Measurements from ENCODE around the gene TMC6. TPM values are rescaled to one million over a fixed set of nuclear protein-coding genes. Genes with fewer than 3 reads are reported as not detected.

Gene TMC6
- total RNA-seq, 1 donor from 2014 or later = 6.9 TPM

DNA sequence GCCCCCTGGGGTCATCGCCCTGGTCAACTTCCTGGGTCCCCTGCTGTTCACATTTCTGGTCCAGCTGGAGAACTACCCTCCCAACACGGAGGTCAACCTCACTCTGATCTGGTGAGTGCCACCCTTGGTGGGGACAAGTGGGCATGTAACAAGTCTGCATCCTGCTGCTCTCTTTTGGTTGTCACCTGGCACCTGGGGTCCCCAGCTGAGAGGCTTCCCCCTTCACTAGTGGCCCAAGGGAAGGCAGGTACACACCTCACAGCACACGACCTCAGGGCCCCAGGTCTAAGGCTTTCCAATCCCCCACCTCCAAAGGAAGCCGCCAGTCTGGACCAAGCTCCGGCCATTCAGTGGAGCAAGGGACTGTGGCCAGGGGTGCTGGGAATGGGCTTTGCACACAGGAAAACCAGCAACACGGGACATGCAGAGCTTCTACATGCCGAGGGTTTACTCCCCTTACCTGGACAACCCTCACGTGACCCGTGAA, 6.4 kb upstream of the TMC6 start:
- H3K27me3 Mint-ChIP-seq (ENCODE audit: insufficient read depth, low read depth) = peaks cover 17% of the 10 kb centered on the region
- no peaks in the 10 kb centered on the region for H3K79me2 ChIP-seq (ENCODE audit: low read depth)
- no peak overlapping the region for H2AFZ ChIP-seq (replicated peaks)
- TF ChIP-seq EZH2 (IDR thresholded peaks at IDR 0.05) (no peak), EZH2phosphoT487 (IDR thresholded peaks at IDR 0.05) (no peak)
- TF ChIP-seq, protein P1, sequence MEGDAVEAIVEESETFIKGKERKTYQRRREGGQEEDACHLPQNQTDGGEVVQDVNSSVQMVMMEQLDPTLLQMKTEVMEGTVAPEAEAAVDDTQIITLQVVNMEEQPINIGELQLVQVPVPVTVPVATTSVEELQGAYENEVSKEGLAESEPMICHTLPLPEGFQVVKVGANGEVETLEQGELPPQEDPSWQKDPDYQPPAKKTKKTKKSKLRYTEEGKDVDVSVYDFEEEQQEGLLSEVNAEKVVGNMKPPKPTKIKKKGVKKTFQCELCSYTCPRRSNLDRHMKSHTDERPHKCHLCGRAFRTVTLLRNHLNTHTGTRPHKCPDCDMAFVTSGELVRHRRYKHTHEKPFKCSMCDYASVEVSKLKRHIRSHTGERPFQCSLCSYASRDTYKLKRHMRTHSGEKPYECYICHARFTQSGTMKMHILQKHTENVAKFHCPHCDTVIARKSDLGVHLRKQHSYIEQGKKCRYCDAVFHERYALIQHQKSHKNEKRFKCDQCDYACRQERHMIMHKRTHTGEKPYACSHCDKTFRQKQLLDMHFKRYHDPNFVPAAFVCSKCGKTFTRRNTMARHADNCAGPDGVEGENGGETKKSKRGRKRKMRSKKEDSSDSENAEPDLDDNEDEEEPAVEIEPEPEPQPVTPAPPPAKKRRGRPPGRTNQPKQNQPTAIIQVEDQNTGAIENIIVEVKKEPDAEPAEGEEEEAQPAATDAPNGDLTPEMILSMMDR (IDR thresholded peaks at IDR 0.05) = no peak
- no peaks in the 10 kb centered on the region for H3K9me3 ChIP-seq (ENCODE audit: low read depth)
- peaks cover 4% of the 10 kb centered on the region for H3K4me1 ChIP-seq
- H4K20me1 ChIP-seq (ENCODE audit: low read depth) = no peaks in the 10 kb centered on the region
- no peaks in the 10 kb centered on the region for H3K36me3 ChIP-seq
- H3K27ac ChIP-seq = no peak overlapping the region
- no peak overlapping the region for H3K4me2 ChIP-seq
- no peak overlapping the region for H3K27ac Mint-ChIP-seq
- H3K4me3 Mint-ChIP-seq = no peak overlapping the region
- H3K36me3 Mint-ChIP-seq = no peaks in the 10 kb centered on the region
- H3K9me3 Mint-ChIP-seq = no peaks in the 10 kb centered on the region
- H3K9ac ChIP-seq = no peak overlapping the region
- peaks cover 21% of the 10 kb centered on the region for H3F3A ChIP-seq (ENCODE audit: low read depth)
- no peak for DNase-seq (ENCODE audit: low spot score)
- peaks cover 49% of the 10 kb centered on the region for H3K27me3 ChIP-seq
- H3K4me1 Mint-ChIP-seq = peaks cover 2% of the 10 kb centered on the region
- H3K4me3 ChIP-seq = no peak overlapping the region

DNA sequence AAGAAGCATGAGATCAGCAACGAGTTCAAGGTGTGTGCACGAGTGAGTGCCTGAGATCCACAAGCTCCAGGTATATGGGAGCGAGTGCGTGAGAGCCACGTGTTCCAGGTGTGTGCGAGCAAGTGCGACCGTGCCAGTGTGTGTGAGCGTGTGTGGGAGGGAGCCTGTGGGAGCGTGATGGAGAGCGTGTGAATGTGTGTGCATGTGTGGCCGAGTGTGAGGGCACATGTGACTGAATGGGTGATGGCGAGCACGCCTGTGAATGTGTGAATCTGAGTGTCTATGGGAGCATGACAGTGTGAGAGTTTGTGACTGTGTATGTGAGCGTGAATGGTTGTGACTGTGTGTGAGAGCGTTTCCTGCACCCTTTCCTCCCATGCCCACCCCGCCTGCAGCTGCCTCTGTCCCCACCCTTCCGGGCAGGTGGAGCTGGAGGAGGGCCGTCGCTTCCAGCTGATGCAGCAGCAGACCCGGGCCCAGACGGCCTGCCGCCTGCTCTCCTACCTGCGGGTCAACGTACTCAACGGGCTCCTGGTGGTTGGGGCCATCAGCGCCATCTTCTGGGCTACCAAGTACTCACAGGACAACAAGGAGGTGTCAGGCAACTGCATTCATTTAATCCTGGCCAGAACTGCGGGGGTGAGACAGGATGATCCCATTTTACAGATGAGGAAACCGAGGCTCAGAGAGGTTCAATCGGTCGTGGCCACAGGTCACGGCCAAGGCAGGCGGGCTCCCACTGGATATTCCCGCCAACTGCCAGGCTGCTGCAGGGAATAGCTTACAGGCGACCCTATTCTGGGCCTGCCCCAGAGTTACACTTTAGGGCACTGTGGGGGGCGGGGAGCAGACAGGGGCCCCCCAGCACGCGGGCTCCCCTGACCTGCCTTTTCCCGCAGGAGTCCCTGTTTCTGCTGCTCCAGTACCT, 5.7 kb upstream of the TMC6 start:
- H3K9ac ChIP-seq = no peak overlapping the region
- H3K27me3 ChIP-seq = peaks cover 56% of the 10 kb centered on the region
- Mint-ChIP-seq H3K27ac (peak overlapping the region; percentile 0), H3K9me3 (no peaks in the 10 kb centered on the region), H3K4me3 (no peak overlapping the region), H3K36me3 (no peaks in the 10 kb centered on the region), H3K4me1 (peaks cover 6% of the 10 kb centered on the region), H3K27me3 (ENCODE audit: insufficient read depth, low read depth) (peaks cover 20% of the 10 kb centered on the region)
- peak; percentile 87 for DNase-seq (ENCODE audit: low spot score)
- peaks cover 4% of the 10 kb centered on the region for H3K4me1 ChIP-seq
- H3K4me2 ChIP-seq = no peak overlapping the region
- TF ChIP-seq, protein P1 (IDR thresholded peaks at IDR 0.05) = peak; percentile 72
- no peak for TF ChIP-seq EZH2 (IDR thresholded peaks at IDR 0.05)
- no peak overlapping the region for H3K4me3 ChIP-seq
- H2AFZ ChIP-seq (replicated peaks) = no peak overlapping the region
- H3F3A ChIP-seq (ENCODE audit: low read depth) = peaks cover 21% of the 10 kb centered on the region
- H3K79me2 ChIP-seq (ENCODE audit: low read depth) = no peaks in the 10 kb centered on the region
- H3K9me3 ChIP-seq (ENCODE audit: low read depth) = no peaks in the 10 kb centered on the region
- H4K20me1 ChIP-seq (ENCODE audit: low read depth) = no peaks in the 10 kb centered on the region
- no peaks in the 10 kb centered on the region for H3K36me3 ChIP-seq
- H3K27ac ChIP-seq = no peak overlapping the region

DNA sequence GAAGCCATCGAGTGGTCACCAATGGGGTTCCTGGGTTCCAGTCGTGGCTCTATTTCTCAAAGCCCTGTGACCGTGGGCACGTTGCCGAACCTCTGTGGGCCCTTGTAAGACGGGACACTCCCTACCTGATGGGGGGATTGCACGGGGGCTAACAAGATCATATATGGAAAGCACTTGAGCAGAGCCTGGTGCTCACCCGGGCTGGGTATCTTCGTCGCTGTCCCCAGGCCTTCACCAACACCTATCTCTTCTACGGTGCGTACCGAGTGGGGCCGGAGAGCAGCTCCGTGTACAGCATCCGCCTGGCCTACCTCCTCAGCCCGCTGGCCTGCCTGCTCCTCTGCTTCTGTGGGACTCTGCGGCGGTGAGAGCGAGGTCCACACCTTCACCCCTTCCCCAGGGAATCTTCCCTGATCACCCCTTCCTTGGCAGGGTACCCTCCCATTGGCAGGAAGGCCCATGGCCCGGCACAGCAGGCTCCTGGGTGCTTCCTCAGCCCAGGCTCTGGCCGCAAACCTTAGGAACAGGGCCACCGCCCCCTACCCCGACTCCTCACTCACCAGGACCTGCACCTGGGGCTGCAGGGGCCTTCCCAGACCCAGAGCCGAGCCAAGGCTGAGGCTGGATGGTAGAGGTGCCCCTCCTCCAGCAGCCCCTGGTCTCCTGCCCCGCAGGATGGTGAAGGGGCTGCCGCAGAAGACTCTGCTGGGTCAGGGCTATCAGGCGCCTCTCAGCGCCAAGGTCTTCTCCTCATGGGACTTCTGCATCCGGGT, 4.8 kb upstream of the TMC6 start:
- Mint-ChIP-seq H3K27me3 (ENCODE audit: insufficient read depth, low read depth) (peaks cover 26% of the 10 kb centered on the region), H3K27ac (no peak overlapping the region), H3K4me3 (no peak overlapping the region), H3K4me1 (peaks cover 10% of the 10 kb centered on the region), H3K36me3 (no peaks in the 10 kb centered on the region), H3K9me3 (no peaks in the 10 kb centered on the region)
- Histone ChIP-seq H3K9ac (no peak overlapping the region), H3K9me3 (ENCODE audit: low read depth) (no peaks in the 10 kb centered on the region), H3K27me3 (peaks cover 63% of the 10 kb centered on the region), H2AFZ (replicated peaks) (no peak overlapping the region), H3K27ac (no peak overlapping the region), H3K4me3 (no peak overlapping the region), H3K4me1 (peaks cover 8% of the 10 kb centered on the region), H3K79me2 (ENCODE audit: low read depth) (no peaks in the 10 kb centered on the region), H3K4me2 (no peak overlapping the region), H3F3A (ENCODE audit: low read depth) (peaks cover 21% of the 10 kb centered on the region), H4K20me1 (ENCODE audit: low read depth) (no peaks in the 10 kb centered on the region), H3K36me3 (no peaks in the 10 kb centered on the region)
- DNase-seq (ENCODE audit: low spot score) = no peak
- TF ChIP-seq EZH2phosphoT487 (IDR thresholded peaks at IDR 0.05) (no peak), EZH2 (IDR thresholded peaks at IDR 0.05) (no peak)
- TF ChIP-seq, protein P1 (IDR thresholded peaks at IDR 0.05) = no peak

All from neural progenitor cell (in vitro differentiated cells).